NB4 (cell line): ENCODE results near the gene ULBP1.

ENCODE experiments used
- POLR2A ChIP-seq: IDR thresholded peaks from 2 replicates; pipeline ENCODE4 v1.6.1; 2011; ENCODE audit warnings: mild to moderate bottlenecking; ENCODE audit not compliant: insufficient read length; ENCODE audit errors: extremely low read depth
- TF ChIP-seq, protein P1 (sequence below): IDR thresholded peaks from one replicate; pipeline ENCODE4 v1.5.1; 2012; ENCODE audit warnings: low read depth, low read length

DNA sequence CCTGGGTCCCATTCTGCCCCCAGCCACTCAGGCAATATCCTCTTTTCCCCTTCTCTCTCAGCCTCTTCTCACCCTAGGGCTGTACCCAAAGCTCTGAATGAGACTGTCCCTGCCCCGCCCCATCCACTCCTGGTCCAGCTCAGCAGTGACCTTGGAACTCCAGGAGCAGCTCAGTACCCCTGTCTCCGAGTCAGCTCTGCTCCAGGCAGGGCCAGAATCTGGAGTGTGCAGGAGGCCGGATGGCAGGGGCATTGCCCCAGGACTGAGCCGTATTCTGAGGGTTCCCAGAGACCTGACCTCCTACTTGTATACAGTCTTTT, 38.9 kb upstream of the ULBP1 start:
- TF ChIP-seq, protein P1, sequence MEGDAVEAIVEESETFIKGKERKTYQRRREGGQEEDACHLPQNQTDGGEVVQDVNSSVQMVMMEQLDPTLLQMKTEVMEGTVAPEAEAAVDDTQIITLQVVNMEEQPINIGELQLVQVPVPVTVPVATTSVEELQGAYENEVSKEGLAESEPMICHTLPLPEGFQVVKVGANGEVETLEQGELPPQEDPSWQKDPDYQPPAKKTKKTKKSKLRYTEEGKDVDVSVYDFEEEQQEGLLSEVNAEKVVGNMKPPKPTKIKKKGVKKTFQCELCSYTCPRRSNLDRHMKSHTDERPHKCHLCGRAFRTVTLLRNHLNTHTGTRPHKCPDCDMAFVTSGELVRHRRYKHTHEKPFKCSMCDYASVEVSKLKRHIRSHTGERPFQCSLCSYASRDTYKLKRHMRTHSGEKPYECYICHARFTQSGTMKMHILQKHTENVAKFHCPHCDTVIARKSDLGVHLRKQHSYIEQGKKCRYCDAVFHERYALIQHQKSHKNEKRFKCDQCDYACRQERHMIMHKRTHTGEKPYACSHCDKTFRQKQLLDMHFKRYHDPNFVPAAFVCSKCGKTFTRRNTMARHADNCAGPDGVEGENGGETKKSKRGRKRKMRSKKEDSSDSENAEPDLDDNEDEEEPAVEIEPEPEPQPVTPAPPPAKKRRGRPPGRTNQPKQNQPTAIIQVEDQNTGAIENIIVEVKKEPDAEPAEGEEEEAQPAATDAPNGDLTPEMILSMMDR = no peak
- TF ChIP-seq POLR2A = no peak
